MCF 10A (cell line): Measurements from ENCODE around the gene RRM2. TPM values are rescaled to one million over a fixed set of nuclear protein-coding genes. Genes with fewer than 3 reads are reported as not detected.

Experiments
- BruUV-seq: library from RNA; stranded (reverse); fragments of 400-500 nt; replicated peaks from 2 replicates; lab custom pipeline; 2021; lab: Mats Ljungman, UMichigan
- CTCF ChIA-PET: fragments of 300-600 bp; sonication (Branson Sonifier 250); formaldehyde crosslinking; extraction: SDS; loops from one replicate; lab custom pipeline; 2021; ENCODE audit warnings: antibody characterized with exemption, inconsistent platforms; lab: Yijun Ruan, JAX
- POLR2A ChIA-PET: fragments of 300-600, 350-650 bp; sonication (Branson Sonifier 250); formaldehyde crosslinking; extraction: SDS; loops from one replicate; lab custom pipeline; 2020; ENCODE audit warnings: antibody characterized with exemption, inconsistent platforms; lab: Yijun Ruan, JAX
- DNase-seq: peaks from one replicate; pipeline ENCODE4 v3.0.0-alpha.2; 2018; ENCODE audit not compliant: unreplicated experiment
- H3K27ac Mint-ChIP-seq: one replicate; pipeline ENCODE4 v1.8.0; 2022; ENCODE audit warnings: mild to moderate bottlenecking, low read depth, mixed read lengths; ENCODE audit not compliant: unreplicated experiment
- H3K27me3 Mint-ChIP-seq: one replicate; pipeline ENCODE4 v1.8.0; 2022; ENCODE audit warnings: mixed read lengths; ENCODE audit not compliant: insufficient read depth, unreplicated experiment
- H3K36me3 Mint-ChIP-seq: one replicate; pipeline ENCODE4 v1.8.0; 2022; ENCODE audit warnings: mild to moderate bottlenecking, moderate library complexity, mixed read lengths; ENCODE audit not compliant: insufficient read depth, unreplicated experiment
- H3K4me1 Mint-ChIP-seq: one replicate; pipeline ENCODE4 v1.8.0; 2022; ENCODE audit warnings: mixed read lengths; ENCODE audit not compliant: insufficient read depth, unreplicated experiment
- H3K4me3 Mint-ChIP-seq: one replicate; pipeline ENCODE4 v1.8.0; 2022; ENCODE audit warnings: mild to moderate bottlenecking, moderate library complexity, mixed read lengths; ENCODE audit not compliant: unreplicated experiment
- H3K9me3 Mint-ChIP-seq: one replicate; pipeline ENCODE4 v1.8.0; 2022; ENCODE audit warnings: mixed read lengths; ENCODE audit not compliant: unreplicated experiment
- CTCF ChIP-seq: fragments of 200-600 bp; IDR thresholded peaks from one replicate; pipeline ENCODE4 v1.8.0; 2022; ENCODE audit warnings: antibody characterized with exemption, mild to moderate bottlenecking; ENCODE audit not compliant: unreplicated experiment
- intact Hi-C: fragments of 100-400 bp; cut with micrococcal nuclease; formaldehyde crosslinking; loops from 2 replicates; pipeline ENCODE4 v1.14.1; 2022
- total RNA-seq: library from RNA; stranded (reverse); gene quantifications from 2 replicates; pipeline ENCODE4 v1.2.3, GENCODE V29; 2022

The RRM2 gene
- total RNA-seq, 1 experiment from 2014 or later, result 41.8 TPM

GRCh38 chr2:10150436-10150835 lies 27.9 kb downstream of the RRM2 start:
- Mint-ChIP-seq H3K4me3 (no peak overlapping the region), H3K9me3 (no peaks in the 10 kb centered on the region), H3K4me1 (no peaks in the 10 kb centered on the region), H3K27ac (no peak overlapping the region), H3K36me3 (no peaks in the 10 kb centered on the region), H3K27me3 (no peaks in the 10 kb centered on the region)
- ChIA-PET CTCF (interaction anchor here (1.0 to 1.3 kb wide), 2 partner anchors 9 to 18 kb away, joined by 3 to 5 read pairs; no protein-coding TSS in a partner anchor), POLR2A (no interaction called here)
- no TSS peak for BruUV-seq
- no peak for TF ChIP-seq CTCF
- intact Hi-C loops, result no loop called here
- no peak for DNase-seq

- TF ChIP-seq CTCF, result no peak
- Mint-ChIP-seq H3K27me3 (no peaks in the 10 kb centered on the region), H3K9me3 (no peaks in the 10 kb centered on the region), H3K36me3 (no peaks in the 10 kb centered on the region), H3K4me1 (no peaks in the 10 kb centered on the region), H3K4me3 (no peak overlapping the region), H3K27ac (no peak overlapping the region)
- POLR2A ChIA-PET, result no interaction called here
- no peak for DNase-seq
- intact Hi-C loops, result no loop called here
- CTCF ChIA-PET, result interaction anchor here (0.7 to 1.2 kb wide), 3 partner anchors 10 to 19 kb away, joined by 3 to 5 read pairs (median 4); no protein-coding TSS in a partner anchor
- BruUV-seq, result no TSS peak
Observed at GRCh38 chr2:10151462-10151861, 28.9 kb downstream of the RRM2 start.

- H3K9me3 Mint-ChIP-seq, result no peaks in the 10 kb centered on the region
- no peaks in the 10 kb centered on the region for H3K36me3 Mint-ChIP-seq
- no peak for DNase-seq
- intact Hi-C loops, result no loop called here
- CTCF ChIA-PET, result interaction anchor here (0.5 to 2.1 kb wide), 2 partner anchors 15 to 1024 kb away, joined by 3 to 16 read pairs; no protein-coding TSS in a partner anchor
- POLR2A ChIA-PET, result interaction anchor here (0.7 kb wide), 1 partner anchor 124 kb away, joined by 3 read pairs; no protein-coding TSS in a partner anchor
- H3K27me3 Mint-ChIP-seq, result no peaks in the 10 kb centered on the region
- TF ChIP-seq CTCF, result no peak
- H3K27ac Mint-ChIP-seq, result no peak overlapping the region
- no TSS peak for BruUV-seq
- H3K4me3 Mint-ChIP-seq, result no peak overlapping the region
- peaks cover 8% of the 10 kb centered on the region for H3K4me1 Mint-ChIP-seq
Observed at GRCh38 chr2:10157293-10157692, 34.8 kb downstream of the RRM2 start.

- no peaks in the 10 kb centered on the region for H3K36me3 Mint-ChIP-seq
- ChIA-PET POLR2A (no interaction called here), CTCF (interaction anchor here (0.6 to 1.3 kb wide), 4 partner anchors 86 to 390 kb away, joined by 3 to 5 read pairs (median 3); no protein-coding TSS in a partner anchor)
- H3K4me3 Mint-ChIP-seq, result no peak overlapping the region
- no peak overlapping the region for H3K27ac Mint-ChIP-seq
- H3K27me3 Mint-ChIP-seq, result no peaks in the 10 kb centered on the region
- DNase-seq, result no peak
- no peak for TF ChIP-seq CTCF
- intact Hi-C loops, result no loop called here
- no TSS peak for BruUV-seq
- H3K9me3 Mint-ChIP-seq, result no peaks in the 10 kb centered on the region
- peaks cover 8% of the 10 kb centered on the region for H3K4me1 Mint-ChIP-seq
Observed at GRCh38 chr2:10158681-10159080, 36.1 kb downstream of the RRM2 start.
